ENCODE data around the gene MAP4K3.
A peak's percentile ranks its signal among the peaks of the same experiment; 100 is the strongest.

Gene MAP4K3

GRCh38 chr2:39479053-39479670, 42.1 kb upstream of the MAP4K3 start:
- TF ChIP-seq FOXP2 (optimal IDR thresholded peaks at IDR 0.05; ENCODE audit: control extremely low read depth, extremely low read length, insufficient read depth) = no peak
- TF ChIP-seq POLR2AphosphoS5 (IDR thresholded peaks at IDR 0.05; ENCODE audit: borderline replicate concordance, low read depth, low read length) = no peak
- no peak for TF ChIP-seq EZH2 (IDR thresholded peaks at IDR 0.05)
- H3K27ac ChIP-seq = peak overlapping the region; percentile 38
- H3K4me3 ChIP-seq = no peak overlapping the region
- H3K9ac ChIP-seq (ENCODE audit: insufficient read length) = no peak overlapping the region
- H3K36me3 ChIP-seq (ENCODE audit: insufficient read depth, low read length) = no peaks in the 10 kb centered on the region
- H3K9me3 ChIP-seq (ENCODE audit: low read depth, low read length) = no peaks in the 10 kb centered on the region
- DNase-seq (ENCODE audit: low read depth, low spot score) = no peak

- Histone ChIP-seq H3K36me3 (ENCODE audit: insufficient read depth, low read length) (no peaks in the 10 kb centered on the region), H3K27ac (no peak overlapping the region), H3K9ac (ENCODE audit: insufficient read length) (no peak overlapping the region), H3K9me3 (ENCODE audit: low read depth, low read length) (no peaks in the 10 kb centered on the region), H3K4me3 (no peak overlapping the region)
- DNase-seq (ENCODE audit: low read depth, low spot score) = no peak
- TF ChIP-seq EZH2 (IDR thresholded peaks at IDR 0.05) (no peak), FOXP2 (optimal IDR thresholded peaks at IDR 0.05; ENCODE audit: control extremely low read depth, extremely low read length, insufficient read depth) (no peak), POLR2AphosphoS5 (IDR thresholded peaks at IDR 0.05; ENCODE audit: borderline replicate concordance, low read depth, low read length) (no peak)
These were observed 39.4 kb upstream of the MAP4K3 start for GRCh38 chr2:39476524-39476923.

GRCh38 chr2:39475006-39475405, 37.9 kb upstream of the MAP4K3 start:
- TF ChIP-seq EZH2 (IDR thresholded peaks at IDR 0.05) = no peak
- TF ChIP-seq FOXP2 (optimal IDR thresholded peaks at IDR 0.05; ENCODE audit: control extremely low read depth, extremely low read length, insufficient read depth) = no peak
- TF ChIP-seq POLR2AphosphoS5 (IDR thresholded peaks at IDR 0.05; ENCODE audit: borderline replicate concordance, low read depth, low read length) = no peak
- no peaks in the 10 kb centered on the region for H3K9me3 ChIP-seq (ENCODE audit: low read depth, low read length)
- H3K27ac ChIP-seq = no peak overlapping the region
- H3K9ac ChIP-seq (ENCODE audit: insufficient read length) = no peak overlapping the region
- H3K4me3 ChIP-seq = no peak overlapping the region
- DNase-seq (ENCODE audit: low read depth, low spot score) = no peak
- no peaks in the 10 kb centered on the region for H3K36me3 ChIP-seq (ENCODE audit: insufficient read depth, low read length)

- no peaks in the 10 kb centered on the region for H3K9me3 ChIP-seq (ENCODE audit: low read depth, low read length)
- TF ChIP-seq FOXP2 (optimal IDR thresholded peaks at IDR 0.05; ENCODE audit: control extremely low read depth, extremely low read length, insufficient read depth) (no peak), EZH2 (IDR thresholded peaks at IDR 0.05) (no peak), POLR2AphosphoS5 (IDR thresholded peaks at IDR 0.05; ENCODE audit: borderline replicate concordance, low read depth, low read length) (no peak)
- H3K9ac ChIP-seq (ENCODE audit: insufficient read length) = no peak overlapping the region
- no peak overlapping the region for H3K27ac ChIP-seq
- no peaks in the 10 kb centered on the region for H3K36me3 ChIP-seq (ENCODE audit: insufficient read depth, low read length)
- no peak overlapping the region for H3K4me3 ChIP-seq
- no peak for DNase-seq (ENCODE audit: low read depth, low spot score)
These were observed 33.5 kb upstream of the MAP4K3 start for GRCh38 chr2:39470580-39470979.

GRCh38 chr2:39469807-39470206, 32.7 kb upstream of the MAP4K3 start:
- H3K36me3 ChIP-seq (ENCODE audit: insufficient read depth, low read length) = no peaks in the 10 kb centered on the region
- TF ChIP-seq EZH2 (IDR thresholded peaks at IDR 0.05) = no peak
- TF ChIP-seq FOXP2 (optimal IDR thresholded peaks at IDR 0.05; ENCODE audit: control extremely low read depth, extremely low read length, insufficient read depth) = no peak
- no peak for TF ChIP-seq POLR2AphosphoS5 (IDR thresholded peaks at IDR 0.05; ENCODE audit: borderline replicate concordance, low read depth, low read length)
- no peak overlapping the region for H3K9ac ChIP-seq (ENCODE audit: insufficient read length)
- no peak for DNase-seq (ENCODE audit: low read depth, low spot score)
- H3K9me3 ChIP-seq (ENCODE audit: low read depth, low read length) = no peaks in the 10 kb centered on the region
- H3K4me3 ChIP-seq = no peak overlapping the region
- H3K27ac ChIP-seq = no peak overlapping the region

GRCh38 chr2:39468579-39469451, 31.7 kb upstream of the MAP4K3 start:
- H3K36me3 ChIP-seq (ENCODE audit: insufficient read depth, low read length) = no peaks in the 10 kb centered on the region
- no peak for DNase-seq (ENCODE audit: low read depth, low spot score)
- no peak overlapping the region for H3K4me3 ChIP-seq
- no peak overlapping the region for H3K9ac ChIP-seq (ENCODE audit: insufficient read length)
- no peak overlapping the region for H3K27ac ChIP-seq
- TF ChIP-seq POLR2AphosphoS5 (IDR thresholded peaks at IDR 0.05; ENCODE audit: borderline replicate concordance, low read depth, low read length) (no peak), FOXP2 (optimal IDR thresholded peaks at IDR 0.05; ENCODE audit: control extremely low read depth, extremely low read length, insufficient read depth) (no peak), EZH2 (IDR thresholded peaks at IDR 0.05) (no peak)
- H3K9me3 ChIP-seq (ENCODE audit: low read depth, low read length) = no peaks in the 10 kb centered on the region

GRCh38 chr2:39466311-39466710, 29.2 kb upstream of the MAP4K3 start:
- no peak overlapping the region for H3K4me3 ChIP-seq
- H3K9me3 ChIP-seq (ENCODE audit: low read depth, low read length) = no peaks in the 10 kb centered on the region
- H3K36me3 ChIP-seq (ENCODE audit: insufficient read depth, low read length) = no peaks in the 10 kb centered on the region
- H3K27ac ChIP-seq = no peak overlapping the region
- no peak for TF ChIP-seq FOXP2 (optimal IDR thresholded peaks at IDR 0.05; ENCODE audit: control extremely low read depth, extremely low read length, insufficient read depth)
- no peak for TF ChIP-seq EZH2 (IDR thresholded peaks at IDR 0.05)
- TF ChIP-seq POLR2AphosphoS5 (IDR thresholded peaks at IDR 0.05; ENCODE audit: borderline replicate concordance, low read depth, low read length) = no peak
- DNase-seq (ENCODE audit: low read depth, low spot score) = no peak
- H3K9ac ChIP-seq (ENCODE audit: insufficient read length) = no peak overlapping the region

- Histone ChIP-seq H3K9me3 (ENCODE audit: low read depth, low read length) (no peaks in the 10 kb centered on the region), H3K27ac (no peak overlapping the region), H3K9ac (ENCODE audit: insufficient read length) (no peak overlapping the region), H3K4me3 (no peak overlapping the region), H3K36me3 (ENCODE audit: insufficient read depth, low read length) (no peaks in the 10 kb centered on the region)
- TF ChIP-seq EZH2 (IDR thresholded peaks at IDR 0.05) (no peak), POLR2AphosphoS5 (IDR thresholded peaks at IDR 0.05; ENCODE audit: borderline replicate concordance, low read depth, low read length) (no peak), FOXP2 (optimal IDR thresholded peaks at IDR 0.05; ENCODE audit: control extremely low read depth, extremely low read length, insufficient read depth) (no peak)
- DNase-seq (ENCODE audit: low read depth, low spot score) = no peak
These were observed 27.8 kb upstream of the MAP4K3 start for GRCh38 chr2:39464864-39465263.

Data from SK-N-MC (cell line).